ENCODE results near the gene XRCC1.

XRCC1 gene, protein sequence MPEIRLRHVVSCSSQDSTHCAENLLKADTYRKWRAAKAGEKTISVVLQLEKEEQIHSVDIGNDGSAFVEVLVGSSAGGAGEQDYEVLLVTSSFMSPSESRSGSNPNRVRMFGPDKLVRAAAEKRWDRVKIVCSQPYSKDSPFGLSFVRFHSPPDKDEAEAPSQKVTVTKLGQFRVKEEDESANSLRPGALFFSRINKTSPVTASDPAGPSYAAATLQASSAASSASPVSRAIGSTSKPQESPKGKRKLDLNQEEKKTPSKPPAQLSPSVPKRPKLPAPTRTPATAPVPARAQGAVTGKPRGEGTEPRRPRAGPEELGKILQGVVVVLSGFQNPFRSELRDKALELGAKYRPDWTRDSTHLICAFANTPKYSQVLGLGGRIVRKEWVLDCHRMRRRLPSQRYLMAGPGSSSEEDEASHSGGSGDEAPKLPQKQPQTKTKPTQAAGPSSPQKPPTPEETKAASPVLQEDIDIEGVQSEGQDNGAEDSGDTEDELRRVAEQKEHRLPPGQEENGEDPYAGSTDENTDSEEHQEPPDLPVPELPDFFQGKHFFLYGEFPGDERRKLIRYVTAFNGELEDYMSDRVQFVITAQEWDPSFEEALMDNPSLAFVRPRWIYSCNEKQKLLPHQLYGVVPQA
- long read RNA-seq, transcript XRCC1-201 (17 exons, 2,802 nt), result major isoform, 95 of 142 reads
- long read RNA-seq, partial matches to known transcripts, result 22 of 142 reads
- long read RNA-seq, other reads (novel, unspliced or antisense), result 22 of 142 reads

GRCh38 chr19:43575156-43575950, at the start of gene XRCC1, which contains the start of gene PINLYP:
Gene XRCC1, minus strand, starts transcription at chr19:43575527. Its CDS starts 69 bp downstream, at chr19:43575458.
Gene PINLYP, plus strand, starts transcription at chr19:43575801. Its CDS starts 1,391 bp downstream, at chr19:43577192.
- DNase-seq (ENCODE audit: low read depth in 1 of 2, low spot score in 1 of 2), result peak; percentile 96 to 98

DNA sequence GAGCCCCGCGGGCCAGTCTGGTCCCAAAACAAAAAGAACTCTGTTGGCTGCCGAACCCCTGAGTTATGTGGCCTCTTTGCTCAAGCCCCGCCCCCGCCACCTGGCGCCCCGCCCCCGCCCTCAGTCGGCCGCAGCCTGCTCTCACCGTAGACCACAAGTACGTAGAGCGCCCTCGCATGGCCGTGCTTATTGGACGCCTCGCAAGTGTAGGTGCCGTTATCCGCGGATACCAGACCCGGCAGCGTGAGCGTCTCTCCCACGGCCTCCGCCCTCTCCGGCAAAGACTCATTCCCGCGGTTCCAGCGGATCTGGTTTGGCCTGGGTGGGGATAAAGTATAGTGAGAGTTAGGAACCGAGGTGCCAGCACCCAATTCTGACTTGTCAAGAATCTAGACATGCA, 49.6 kb upstream of the XRCC1 start:
- DNase-seq (ENCODE audit: low read depth in 1 of 2, low spot score in 1 of 2), result peak; percentile 72 to 77
- no peak overlapping the region for H3K27ac ChIP-seq (replicated peaks)
- H3K4me3 ChIP-seq (replicated peaks; ENCODE audit: insufficient read depth, low read length), result no peak overlapping the region
- peaks cover 2% of the 10 kb centered on the region for H3K27me3 ChIP-seq (ENCODE audit: insufficient read depth, poor library complexity, severe bottlenecking)
- TF ChIP-seq, protein P1, sequence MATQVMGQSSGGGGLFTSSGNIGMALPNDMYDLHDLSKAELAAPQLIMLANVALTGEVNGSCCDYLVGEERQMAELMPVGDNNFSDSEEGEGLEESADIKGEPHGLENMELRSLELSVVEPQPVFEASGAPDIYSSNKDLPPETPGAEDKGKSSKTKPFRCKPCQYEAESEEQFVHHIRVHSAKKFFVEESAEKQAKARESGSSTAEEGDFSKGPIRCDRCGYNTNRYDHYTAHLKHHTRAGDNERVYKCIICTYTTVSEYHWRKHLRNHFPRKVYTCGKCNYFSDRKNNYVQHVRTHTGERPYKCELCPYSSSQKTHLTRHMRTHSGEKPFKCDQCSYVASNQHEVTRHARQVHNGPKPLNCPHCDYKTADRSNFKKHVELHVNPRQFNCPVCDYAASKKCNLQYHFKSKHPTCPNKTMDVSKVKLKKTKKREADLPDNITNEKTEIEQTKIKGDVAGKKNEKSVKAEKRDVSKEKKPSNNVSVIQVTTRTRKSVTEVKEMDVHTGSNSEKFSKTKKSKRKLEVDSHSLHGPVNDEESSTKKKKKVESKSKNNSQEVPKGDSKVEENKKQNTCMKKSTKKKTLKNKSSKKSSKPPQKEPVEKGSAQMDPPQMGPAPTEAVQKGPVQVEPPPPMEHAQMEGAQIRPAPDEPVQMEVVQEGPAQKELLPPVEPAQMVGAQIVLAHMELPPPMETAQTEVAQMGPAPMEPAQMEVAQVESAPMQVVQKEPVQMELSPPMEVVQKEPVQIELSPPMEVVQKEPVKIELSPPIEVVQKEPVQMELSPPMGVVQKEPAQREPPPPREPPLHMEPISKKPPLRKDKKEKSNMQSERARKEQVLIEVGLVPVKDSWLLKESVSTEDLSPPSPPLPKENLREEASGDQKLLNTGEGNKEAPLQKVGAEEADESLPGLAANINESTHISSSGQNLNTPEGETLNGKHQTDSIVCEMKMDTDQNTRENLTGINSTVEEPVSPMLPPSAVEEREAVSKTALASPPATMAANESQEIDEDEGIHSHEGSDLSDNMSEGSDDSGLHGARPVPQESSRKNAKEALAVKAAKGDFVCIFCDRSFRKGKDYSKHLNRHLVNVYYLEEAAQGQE (IDR thresholded peaks at IDR 0.05; ENCODE audit: insufficient replicate concordance, low read depth), result no peak
- TF ChIP-seq SPI1 (IDR thresholded peaks at IDR 0.05; ENCODE audit: borderline replicate concordance, low read depth) (no peak), GABPA (IDR thresholded peaks at IDR 0.05; ENCODE audit: low read depth) (no peak), POLR2AphosphoS5 (IDR thresholded peaks at IDR 0.05; ENCODE audit: low read depth) (no peak)
- TF ChIP-seq, protein P2, sequence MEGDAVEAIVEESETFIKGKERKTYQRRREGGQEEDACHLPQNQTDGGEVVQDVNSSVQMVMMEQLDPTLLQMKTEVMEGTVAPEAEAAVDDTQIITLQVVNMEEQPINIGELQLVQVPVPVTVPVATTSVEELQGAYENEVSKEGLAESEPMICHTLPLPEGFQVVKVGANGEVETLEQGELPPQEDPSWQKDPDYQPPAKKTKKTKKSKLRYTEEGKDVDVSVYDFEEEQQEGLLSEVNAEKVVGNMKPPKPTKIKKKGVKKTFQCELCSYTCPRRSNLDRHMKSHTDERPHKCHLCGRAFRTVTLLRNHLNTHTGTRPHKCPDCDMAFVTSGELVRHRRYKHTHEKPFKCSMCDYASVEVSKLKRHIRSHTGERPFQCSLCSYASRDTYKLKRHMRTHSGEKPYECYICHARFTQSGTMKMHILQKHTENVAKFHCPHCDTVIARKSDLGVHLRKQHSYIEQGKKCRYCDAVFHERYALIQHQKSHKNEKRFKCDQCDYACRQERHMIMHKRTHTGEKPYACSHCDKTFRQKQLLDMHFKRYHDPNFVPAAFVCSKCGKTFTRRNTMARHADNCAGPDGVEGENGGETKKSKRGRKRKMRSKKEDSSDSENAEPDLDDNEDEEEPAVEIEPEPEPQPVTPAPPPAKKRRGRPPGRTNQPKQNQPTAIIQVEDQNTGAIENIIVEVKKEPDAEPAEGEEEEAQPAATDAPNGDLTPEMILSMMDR (IDR thresholded peaks at IDR 0.05; ENCODE audit: insufficient read depth, low read length), result no peak

More at GRCh38 chr19:43575156-43575950, at the start of gene XRCC1, which contains the start of gene PINLYP:
- Histone ChIP-seq H3K27me3 (ENCODE audit: insufficient read depth, poor library complexity, severe bottlenecking) (no peaks in the 10 kb centered on the region), H3K4me3 (replicated peaks; ENCODE audit: insufficient read depth, low read length) (peak within 1 kb of the TSS; percentile 75), H3K27ac (replicated peaks) (peak within 1 kb of the TSS; percentile 79)
- TF ChIP-seq GABPA (IDR thresholded peaks at IDR 0.05; ENCODE audit: low read depth) (no peak), POLR2AphosphoS5 (IDR thresholded peaks at IDR 0.05; ENCODE audit: low read depth) (peak; percentile 42; the same call in 1 of the 2 replicates), SPI1 (IDR thresholded peaks at IDR 0.05; ENCODE audit: borderline replicate concordance, low read depth) (no peak; the same call in 1 of the 2 replicates)
- TF ChIP-seq, protein P2 (IDR thresholded peaks at IDR 0.05; ENCODE audit: insufficient read depth, low read length), result no peak
- TF ChIP-seq, protein P1 (IDR thresholded peaks at IDR 0.05; ENCODE audit: insufficient replicate concordance, low read depth), result no peak

DNA sequence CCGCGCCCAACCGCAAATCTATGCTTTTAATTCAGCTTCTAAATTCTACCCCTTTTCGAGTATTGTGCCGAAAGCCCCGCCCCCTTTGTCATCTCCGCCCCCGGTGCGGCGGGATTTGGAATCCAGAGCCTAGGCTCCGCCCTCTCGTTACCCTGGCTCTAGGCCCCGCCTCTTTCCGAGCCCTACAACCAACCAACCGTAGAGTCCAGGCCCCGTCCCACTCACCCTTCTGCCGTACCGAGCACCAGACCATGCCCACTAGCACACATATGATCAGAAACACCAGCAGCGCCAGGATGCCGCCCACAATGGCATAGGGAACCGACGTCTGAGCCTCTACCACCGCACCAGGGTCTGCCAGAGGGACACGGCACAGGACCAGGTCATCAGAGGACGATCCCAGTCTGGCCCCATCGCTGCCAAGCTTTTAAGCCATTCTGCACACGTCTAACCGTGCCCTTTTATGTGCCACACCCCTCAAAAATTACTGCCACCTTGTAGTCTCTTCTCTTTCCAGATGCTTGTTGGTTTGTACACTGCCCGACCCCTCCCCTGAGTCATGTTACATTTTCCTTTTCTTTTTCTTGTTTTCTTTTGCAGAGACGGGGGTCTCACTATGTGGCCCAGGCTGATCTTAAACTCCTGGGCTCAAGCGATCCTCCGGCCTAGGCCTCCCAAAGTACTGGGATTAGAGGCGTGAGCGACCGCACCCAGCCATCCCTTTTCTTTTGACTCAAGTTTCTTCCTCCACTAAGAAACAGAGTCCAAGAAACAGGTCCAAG, 48.8 kb upstream of the XRCC1 start:
- Histone ChIP-seq H3K27ac (replicated peaks) (no peak overlapping the region), H3K4me3 (replicated peaks; ENCODE audit: insufficient read depth, low read length) (no peak overlapping the region), H3K27me3 (ENCODE audit: insufficient read depth, poor library complexity, severe bottlenecking) (peaks cover 2% of the 10 kb centered on the region)
- TF ChIP-seq POLR2AphosphoS5 (IDR thresholded peaks at IDR 0.05; ENCODE audit: low read depth), result no peak
- TF ChIP-seq, protein P1 (IDR thresholded peaks at IDR 0.05; ENCODE audit: insufficient replicate concordance, low read depth), result no peak
- TF ChIP-seq, protein P2 (IDR thresholded peaks at IDR 0.05; ENCODE audit: insufficient read depth, low read length), result no peak
- no peak for TF ChIP-seq SPI1 (IDR thresholded peaks at IDR 0.05; ENCODE audit: borderline replicate concordance, low read depth)
- TF ChIP-seq GABPA (IDR thresholded peaks at IDR 0.05; ENCODE audit: low read depth), result no peak
- DNase-seq (ENCODE audit: low read depth in 1 of 2, low spot score in 1 of 2), result no peak

Data from HL-60 (cell line).